OCI-LY7 (cell line): ENCODE results near the gene PRODH. TPM values are rescaled to one million over a fixed set of nuclear protein-coding genes. Genes with fewer than 3 reads are reported as not detected.
"Not testable (repeated sequence)": the region's sequence is repeated elsewhere in the genome, so short reads cannot be mapped to it uniquely, and the experiment has no call there.

Experiments used
- BruUV-seq: library from RNA; stranded (reverse); fragments of 400-500 nt; replicated peaks from 2 replicates; lab custom pipeline; 2021; lab: Mats Ljungman, UMichigan
- CTCF ChIA-PET: fragments of 300-600 bp; sonication (Branson Sonifier 250); formaldehyde crosslinking; loops from one replicate; lab custom pipeline; 2022; ENCODE audit warnings: antibody characterized with exemption; ENCODE audit not compliant: unreplicated experiment; lab: Charles Lee
- POLR2A ChIA-PET: fragments of 300-600 bp; sonication (Branson Sonifier 250); formaldehyde crosslinking; loops from one replicate; lab custom pipeline; 2022; ENCODE audit warnings: antibody characterized with exemption; lab: Charles Lee
- DNase-seq: peaks from one replicate; pipeline ENCODE4 v3.0.0-alpha.2; 2015; ENCODE audit warnings: low spot score
- H2AFZ ChIP-seq: fragments of 200-600 bp; sonication (generic), shearing (Covaris generic); 2 replicates; pipeline ENCODE4 v1.6.1; 2014; ENCODE audit warnings: mild to moderate bottlenecking, antibody characterized with exemption, low read length, moderate library complexity
- H3K27ac ChIP-seq: fragments of 200-600 bp; sonication (generic); 2 replicates; pipeline ENCODE4 v1.5.1; 2014; ENCODE audit warnings: mixed run types, low read depth, mild to moderate bottlenecking, moderate library complexity, low read length, inconsistent platforms; ENCODE audit not compliant: poor library complexity, severe bottlenecking
- H3K36me3 ChIP-seq: fragments of 200-600 bp; sonication (generic); 2 replicates; pipeline ENCODE4 v1.6.1; 2014; ENCODE audit warnings: mild to moderate bottlenecking, antibody characterized with exemption, low read length, moderate library complexity, mixed read lengths; ENCODE audit not compliant: insufficient read depth
- H3K4me1 ChIP-seq: fragments of 200-600 bp; sonication (generic); 2 replicates; pipeline ENCODE4 v1.5.1; 2014; ENCODE audit warnings: mild to moderate bottlenecking, low read length; ENCODE audit not compliant: insufficient read depth, poor library complexity, severe bottlenecking
- H3K4me2 ChIP-seq: fragments of 200-600 bp; sonication (generic); 2 replicates; pipeline ENCODE4 v1.6.1; 2014; ENCODE audit warnings: mild to moderate bottlenecking, low read length
- H3K4me3 ChIP-seq: fragments of 200-600 bp; sonication (generic); 2 replicates; pipeline ENCODE4 v1.5.1; 2014; ENCODE audit warnings: mild to moderate bottlenecking, low read depth, low read length; ENCODE audit not compliant: poor library complexity, severe bottlenecking
- H3K79me2 ChIP-seq: fragments of 200-600 bp; sonication (generic); 2 replicates; pipeline ENCODE4 v1.6.1; 2016; ENCODE audit warnings: low read depth, mild to moderate bottlenecking, low read length, moderate library complexity, mixed read lengths; ENCODE audit not compliant: insufficient read depth
- H3K9me2 ChIP-seq: fragments of 200-600 bp; sonication (generic); 2 replicates; pipeline ENCODE4 v1.6.1; 2016; ENCODE audit warnings: mild to moderate bottlenecking, low read length, mixed read lengths; ENCODE audit not compliant: insufficient read depth
- H3K9me3 ChIP-seq: fragments of 200-600 bp; sonication (generic); 2 replicates; pipeline ENCODE4 v1.6.1; 2014; ENCODE audit warnings: mild to moderate bottlenecking, mixed run types, low read length, mixed read lengths
- H4K20me1 ChIP-seq: fragments of 200-600 bp; sonication (generic); 2 replicates; pipeline ENCODE4 v1.6.1; 2014; ENCODE audit warnings: mild to moderate bottlenecking, antibody characterized with exemption, low read length, moderate library complexity, mixed read lengths; ENCODE audit not compliant: insufficient read depth
- EZH2phosphoT487 ChIP-seq: fragments of 200-600 bp; sonication (generic); IDR thresholded peaks from 2 replicates; pipeline ENCODE4 v1.6.1; 2018; ENCODE audit warnings: low read depth, borderline replicate concordance, mild to moderate bottlenecking, mixed run types, antibody characterized with exemption, low read length, moderate library complexity, mixed read lengths
- intact Hi-C: fragments of 100-400 bp; cut with micrococcal nuclease; formaldehyde crosslinking; loops from one replicate; pipeline ENCODE4 v1.10.0; 2022; ENCODE audit not compliant: unreplicated experiment
- total RNA-seq, 2 experiments: library from RNA; depleted of rRNA in 1 of 2; stranded (reverse); fragments of >200 nt in 1 of 2; shearing (Covaris generic) in 1 of 2; gene quantifications; 2 replicates each; pipeline ENCODE4 v1.2.3, GENCODE V29; 2014 to 2022
- TF ChIP-seq, protein P1 (sequence below): fragments of 200-600 bp; sonication (generic); conservative IDR thresholded peaks from 2 replicates; pipeline ENCODE4 v1.5.1; 2014; ENCODE audit warnings: mild to moderate bottlenecking, antibody characterized with exemption, low read length, moderate library complexity, mixed read lengths

The PRODH gene
- total RNA-seq, 2 experiments from 2014 or later: not detected

DNA sequence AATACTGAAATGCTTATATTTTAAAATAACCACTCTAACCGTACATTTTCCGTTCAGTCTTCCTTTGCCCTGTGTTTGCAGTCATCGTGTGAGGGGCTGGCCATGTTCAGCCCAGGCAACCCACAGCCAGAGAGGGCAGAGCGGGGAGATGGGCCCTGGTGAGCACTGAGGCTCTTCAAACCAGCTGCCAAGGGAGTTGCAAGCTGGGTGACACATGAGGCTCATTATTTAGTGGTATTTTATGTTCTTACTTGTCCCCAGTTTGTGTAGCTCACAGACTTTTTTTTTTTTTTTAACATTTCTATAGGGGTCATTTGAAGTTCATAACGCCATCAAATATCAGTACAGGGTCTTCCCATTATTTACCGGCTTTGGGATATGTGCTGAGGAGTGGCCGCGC lies 48.0 kb downstream of the PRODH start:
- no peaks in the 10 kb centered on the region for H3K9me3 ChIP-seq
- POLR2A ChIA-PET: no interaction called here
- BruUV-seq: no TSS peak
- no peaks in the 10 kb centered on the region for H3K9me2 ChIP-seq
- H3K4me3 ChIP-seq: no peak overlapping the region
- no peak for TF ChIP-seq EZH2phosphoT487
- TF ChIP-seq, protein P1, sequence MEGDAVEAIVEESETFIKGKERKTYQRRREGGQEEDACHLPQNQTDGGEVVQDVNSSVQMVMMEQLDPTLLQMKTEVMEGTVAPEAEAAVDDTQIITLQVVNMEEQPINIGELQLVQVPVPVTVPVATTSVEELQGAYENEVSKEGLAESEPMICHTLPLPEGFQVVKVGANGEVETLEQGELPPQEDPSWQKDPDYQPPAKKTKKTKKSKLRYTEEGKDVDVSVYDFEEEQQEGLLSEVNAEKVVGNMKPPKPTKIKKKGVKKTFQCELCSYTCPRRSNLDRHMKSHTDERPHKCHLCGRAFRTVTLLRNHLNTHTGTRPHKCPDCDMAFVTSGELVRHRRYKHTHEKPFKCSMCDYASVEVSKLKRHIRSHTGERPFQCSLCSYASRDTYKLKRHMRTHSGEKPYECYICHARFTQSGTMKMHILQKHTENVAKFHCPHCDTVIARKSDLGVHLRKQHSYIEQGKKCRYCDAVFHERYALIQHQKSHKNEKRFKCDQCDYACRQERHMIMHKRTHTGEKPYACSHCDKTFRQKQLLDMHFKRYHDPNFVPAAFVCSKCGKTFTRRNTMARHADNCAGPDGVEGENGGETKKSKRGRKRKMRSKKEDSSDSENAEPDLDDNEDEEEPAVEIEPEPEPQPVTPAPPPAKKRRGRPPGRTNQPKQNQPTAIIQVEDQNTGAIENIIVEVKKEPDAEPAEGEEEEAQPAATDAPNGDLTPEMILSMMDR: no peak
- no peak for DNase-seq
- H3K4me2 ChIP-seq: no peak overlapping the region
- H3K36me3 ChIP-seq: no peaks in the 10 kb centered on the region
- CTCF ChIA-PET: no interaction called here
- no peak overlapping the region for H3K27ac ChIP-seq
- intact Hi-C loops: no loop called here
- no peaks in the 10 kb centered on the region for H3K79me2 ChIP-seq
- no peak overlapping the region for H2AFZ ChIP-seq
- no peaks in the 10 kb centered on the region for H4K20me1 ChIP-seq
- no peaks in the 10 kb centered on the region for H3K4me1 ChIP-seq

DNA sequence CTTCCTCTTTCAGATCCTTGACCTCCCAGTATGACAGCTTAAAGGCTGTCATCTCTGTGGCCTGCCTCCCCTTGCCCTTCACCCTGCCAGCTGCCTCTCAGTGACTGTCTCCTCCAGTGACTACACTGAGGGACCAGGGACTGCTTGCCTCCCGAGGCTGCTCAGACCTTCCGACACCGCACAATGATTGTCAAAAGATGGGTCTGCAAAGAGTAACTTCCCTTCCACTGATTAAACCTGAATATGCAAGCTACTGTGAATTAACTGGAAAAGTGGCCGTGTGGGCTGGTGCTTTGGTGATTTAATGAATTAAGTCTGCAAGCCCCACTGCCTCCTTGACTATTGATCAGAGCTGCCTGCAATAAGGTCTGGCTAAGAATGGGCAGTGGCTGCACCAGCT lies 51.6 kb downstream of the PRODH start:
- H3K4me2 ChIP-seq, H3K4me3 ChIP-seq, H3K9me3 ChIP-seq, POLR2A ChIA-PET, BruUV-seq, intact Hi-C loops, H2AFZ ChIP-seq, H3K27ac ChIP-seq, H3K79me2 ChIP-seq, CTCF ChIA-PET, DNase-seq, H3K36me3 ChIP-seq, H3K9me2 ChIP-seq, H4K20me1 ChIP-seq, H3K4me1 ChIP-seq: not testable (repeated sequence)

DNA sequence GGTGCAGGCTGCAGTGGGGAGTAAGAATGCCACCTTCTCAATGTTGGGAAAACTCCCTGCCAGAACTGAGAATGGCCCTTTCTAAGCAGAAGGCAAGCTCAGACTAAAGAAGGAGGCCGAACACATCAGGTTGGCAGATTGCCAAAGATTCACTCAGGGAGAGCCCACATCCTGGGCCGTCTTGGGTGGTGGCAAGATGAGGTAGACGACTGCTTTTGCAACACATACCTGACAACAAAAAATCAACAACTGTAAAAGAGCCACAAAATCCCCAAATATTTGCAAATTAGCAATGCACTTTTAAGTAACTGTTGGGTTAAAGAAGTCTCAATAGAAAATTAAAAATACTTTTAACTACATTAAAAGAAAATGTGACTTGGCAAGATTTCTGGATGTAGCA lies 54.8 kb downstream of the PRODH start:
- H3K4me3 ChIP-seq, CTCF ChIA-PET, BruUV-seq, H2AFZ ChIP-seq, H3K36me3 ChIP-seq, H3K4me1 ChIP-seq, H3K4me2 ChIP-seq, POLR2A ChIA-PET, H3K9me3 ChIP-seq, intact Hi-C loops, H4K20me1 ChIP-seq, H3K9me2 ChIP-seq, H3K27ac ChIP-seq, H3K79me2 ChIP-seq: not testable (repeated sequence)
- DNase-seq: peak; percentile 10

Other genes with a start within 250 kb of the PRODH start
- gene DGCR6, start 30.0 kb downstream of the PRODH start, total RNA-seq (2014; rRNA removed; shearing (Covaris generic)): 2.0 and 4.5 TPM in 2 replicates
- gene DGCR6, start 30.0 kb downstream of the PRODH start, total RNA-seq (2022): 1.8 and 4.6 TPM in 2 replicates
- gene DGCR2, start 186.1 kb upstream of the PRODH start, total RNA-seq (2014; rRNA removed; shearing (Covaris generic)): 26.6 and 29.7 TPM in 2 replicates
- 26.9 and 27.6 TPM in 2 replicates for gene DGCR2, start 186.1 kb upstream of the PRODH start, total RNA-seq (2022)
- not detected in 2 replicates for gene TSSK2, start 195.0 kb upstream of the PRODH start, total RNA-seq (2014; rRNA removed; shearing (Covaris generic))
- not detected in 2 replicates for gene TSSK2, start 195.0 kb upstream of the PRODH start, total RNA-seq (2022)
- gene ESS2, start 208.4 kb upstream of the PRODH start, total RNA-seq (2014; rRNA removed; shearing (Covaris generic)): 8.0 and 13.4 TPM in 2 replicates
- 14.1 and 15.7 TPM in 2 replicates for gene ESS2, start 208.4 kb upstream of the PRODH start, total RNA-seq (2022)
- gene GSC2, start 214.0 kb upstream of the PRODH start, total RNA-seq (2014; rRNA removed; shearing (Covaris generic)): not detected in 2 replicates
- gene GSC2, start 214.0 kb upstream of the PRODH start, total RNA-seq (2022): not detected in 2 replicates
- 52.4 and 59.5 TPM in 2 replicates for gene SLC25A1, start 242.4 kb upstream of the PRODH start, total RNA-seq (2014; rRNA removed; shearing (Covaris generic))
- gene SLC25A1, start 242.4 kb upstream of the PRODH start, total RNA-seq (2022): 106 and 117 TPM in 2 replicates